GM23338 (cell line): ENCODE measurements around the gene DPP10. TPM values are rescaled to one million over a fixed set of nuclear protein-coding genes. Genes with fewer than 3 reads are reported as not detected.

Experiments used
- ATAC-seq: fragments of 200-7000 bp; cut with Tn5 transposase; 3 replicates; pipeline ENCODE4 v1.9.1; 2020
- DNase-seq: peaks from one replicate; pipeline ENCODE4 v3.0.0-alpha.2; 2015; ENCODE audit warnings: low spot score
- H2AFZ ChIP-seq: fragments of 200-600 bp; sonication (generic); 2 replicates; pipeline ENCODE4 v1.8.0; 2016; ENCODE audit warnings: antibody characterized with exemption, mild to moderate bottlenecking, moderate library complexity
- H3F3A ChIP-seq: fragments of 200-600 bp; sonication (generic); replicated peaks from 2 replicates; pipeline ENCODE4 v1.8.0; 2017; ENCODE audit warnings: antibody characterized with exemption, mixed run types, low read depth
- H3K27ac ChIP-seq: fragments of 200-600 bp; sonication (generic); 2 replicates; pipeline ENCODE4 v1.6.1; 2016; ENCODE audit warnings: low read depth
- H3K27me3 ChIP-seq: fragments of 200-600 bp; sonication (generic); 2 replicates; pipeline ENCODE4 v1.8.0; 2016; ENCODE audit warnings: mild to moderate bottlenecking, mixed run types, moderate library complexity; ENCODE audit not compliant: insufficient read depth
- H3K36me3 ChIP-seq: fragments of 200-600 bp; sonication (generic); 2 replicates; pipeline ENCODE4 v1.8.0; 2016; ENCODE audit warnings: mild to moderate bottlenecking; ENCODE audit not compliant: insufficient read depth
- H3K4me1 ChIP-seq: fragments of 200-600 bp; sonication (generic); 2 replicates; pipeline ENCODE4 v1.8.0; 2016; ENCODE audit warnings: mild to moderate bottlenecking, moderate library complexity; ENCODE audit not compliant: insufficient read depth
- H3K4me2 ChIP-seq: fragments of 200-600 bp; sonication (generic); 2 replicates; pipeline ENCODE4 v1.7.1; 2017; ENCODE audit warnings: mixed run types
- H3K4me3 ChIP-seq: fragments of 200-600 bp; sonication (generic); 2 replicates; pipeline ENCODE4 v1.6.1; 2016; ENCODE audit warnings: mixed run types
- H3K79me2 ChIP-seq: fragments of 200-600 bp; sonication (generic); replicated peaks from 2 replicates; pipeline ENCODE4 v1.8.0; 2017; ENCODE audit warnings: mild to moderate bottlenecking; ENCODE audit not compliant: insufficient read depth
- H3K9me2 ChIP-seq: fragments of 200-600 bp; sonication (generic); 2 replicates; pipeline ENCODE4 v1.8.0; 2017; ENCODE audit not compliant: insufficient read depth
- H4K20me1 ChIP-seq: fragments of 200-600 bp; sonication (generic); replicated peaks from 2 replicates; pipeline ENCODE4 v1.8.0; 2017; ENCODE audit warnings: mild to moderate bottlenecking; ENCODE audit not compliant: insufficient read depth
- H3K27ac Mint-ChIP-seq: 2 replicates; pipeline ENCODE4 v1.8.0; 2020; ENCODE audit warnings: inconsistent platforms, mild to moderate bottlenecking, moderate library complexity, mixed read lengths
- H3K27me3 Mint-ChIP-seq: 3 replicates; pipeline ENCODE4 v1.8.0; 2022; ENCODE audit warnings: low read depth, mild to moderate bottlenecking, moderate library complexity, mixed read lengths, inconsistent platforms; ENCODE audit not compliant: insufficient read depth, poor library complexity
- H3K36me3 Mint-ChIP-seq: 3 replicates; pipeline ENCODE4 v1.8.0; 2021; ENCODE audit warnings: low read depth, mild to moderate bottlenecking, inconsistent platforms, moderate library complexity, mixed read lengths
- H3K4me1 Mint-ChIP-seq: 3 replicates; pipeline ENCODE4 v1.8.0; 2020; ENCODE audit warnings: mild to moderate bottlenecking, inconsistent platforms, mixed read lengths
- H3K4me3 Mint-ChIP-seq: 3 replicates; pipeline ENCODE4 v1.8.0; 2021; ENCODE audit warnings: moderate library complexity, mild to moderate bottlenecking, inconsistent platforms, mixed read lengths
- H3K9me3 Mint-ChIP-seq: 3 replicates; pipeline ENCODE4 v1.8.0; 2020; ENCODE audit warnings: moderate library complexity, mild to moderate bottlenecking, inconsistent platforms, mixed read lengths
- CREB1 ChIP-seq: fragments of 250-450 bp; sonication (Bioruptor Pico); IDR thresholded peaks from 2 replicates; pipeline ENCODE4 v1.5.0; 2020; ENCODE audit warnings: low read depth, mild to moderate bottlenecking, moderate library complexity
- NANOG ChIP-seq: IDR thresholded peaks from 2 replicates; pipeline ENCODE4 v1.6.1; 2016; ENCODE audit warnings: antibody characterized with exemption, borderline replicate concordance
- REST ChIP-seq: IDR thresholded peaks from one replicate; pipeline ENCODE4 v1.6.1; 2018; ENCODE audit warnings: antibody characterized with exemption; ENCODE audit not compliant: unreplicated experiment
- polyA plus RNA-seq: library from polyadenylated mRNA; unstranded; fragments of >200 nt; fragmentation: Nextera tagmentation; extraction: Ambion mirVana; gene quantifications from 2 replicates; pipeline ENCODE4 v1.2.1, GENCODE V29; 2016
- total RNA-seq: library from RNA; depleted of rRNA; stranded (reverse); fragments of >200 nt; shearing (Covaris generic); gene quantifications from 2 replicates; pipeline ENCODE4 v1.2.3, GENCODE V29; 2014
- TF ChIP-seq, protein P1 (sequence below), 2 experiments: fragments of 200-600 bp in 1 of 2; sonication (generic) in 1 of 2; conservative IDR thresholded peaks; 2 replicates each; pipeline versions ENCODE4 v1.5.1 to v1.6.1; 2016 to 2017; ENCODE audit warnings: antibody characterized with exemption in 2 of 2, low read depth in 2 of 2, mild to moderate bottlenecking in 2 of 2, moderate library complexity in 1 of 2
- TF ChIP-seq, protein P2 (sequence below): IDR thresholded peaks from 2 replicates; pipeline ENCODE4 v1.6.1; 2016; ENCODE audit warnings: antibody characterized with exemption

Gene DPP10
- total and polyA plus RNA-seq, 2 experiments from 2014 or later, result 3.6 to 14.8 TPM

DNA sequence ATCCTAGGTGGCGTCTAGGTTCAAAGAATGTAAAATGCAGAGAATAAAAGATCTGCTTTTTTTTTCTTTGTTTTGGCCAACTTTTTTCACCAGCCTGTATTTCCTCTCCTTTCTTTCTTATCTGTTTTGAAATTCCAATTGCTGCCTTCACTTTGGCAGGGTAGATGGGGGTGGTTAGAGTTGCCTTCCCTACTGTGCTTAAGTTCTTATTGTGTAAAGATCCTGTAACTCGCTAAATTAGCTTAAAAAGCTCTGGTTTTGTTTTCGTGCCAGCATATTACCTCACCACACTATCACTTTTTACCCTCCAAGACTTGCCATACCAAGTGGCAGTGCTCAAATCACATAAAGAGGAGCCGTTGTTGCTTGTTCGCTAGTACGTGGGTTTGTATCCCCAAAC is 921.7 kb downstream of the DPP10 start (continued):
- TF ChIP-seq, protein P1, sequence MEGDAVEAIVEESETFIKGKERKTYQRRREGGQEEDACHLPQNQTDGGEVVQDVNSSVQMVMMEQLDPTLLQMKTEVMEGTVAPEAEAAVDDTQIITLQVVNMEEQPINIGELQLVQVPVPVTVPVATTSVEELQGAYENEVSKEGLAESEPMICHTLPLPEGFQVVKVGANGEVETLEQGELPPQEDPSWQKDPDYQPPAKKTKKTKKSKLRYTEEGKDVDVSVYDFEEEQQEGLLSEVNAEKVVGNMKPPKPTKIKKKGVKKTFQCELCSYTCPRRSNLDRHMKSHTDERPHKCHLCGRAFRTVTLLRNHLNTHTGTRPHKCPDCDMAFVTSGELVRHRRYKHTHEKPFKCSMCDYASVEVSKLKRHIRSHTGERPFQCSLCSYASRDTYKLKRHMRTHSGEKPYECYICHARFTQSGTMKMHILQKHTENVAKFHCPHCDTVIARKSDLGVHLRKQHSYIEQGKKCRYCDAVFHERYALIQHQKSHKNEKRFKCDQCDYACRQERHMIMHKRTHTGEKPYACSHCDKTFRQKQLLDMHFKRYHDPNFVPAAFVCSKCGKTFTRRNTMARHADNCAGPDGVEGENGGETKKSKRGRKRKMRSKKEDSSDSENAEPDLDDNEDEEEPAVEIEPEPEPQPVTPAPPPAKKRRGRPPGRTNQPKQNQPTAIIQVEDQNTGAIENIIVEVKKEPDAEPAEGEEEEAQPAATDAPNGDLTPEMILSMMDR (conservative IDR thresholded peaks at IDR 0.05; ENCODE audit: low read depth in 2 of 2), result no peak
- no peak for TF ChIP-seq CREB1 (CRISPR knock-in tag)

- ATAC-seq, result no peak
- Histone ChIP-seq H3K36me3 (peaks cover 7% of the 10 kb centered on the region; the same call in 1 of the 2 replicates), H3K27ac (no peak overlapping the region), H3K79me2 (no peaks in the 10 kb centered on the region), H3K9me2 (no peaks in the 10 kb centered on the region), H2AFZ (no peak overlapping the region), H4K20me1 (no peaks in the 10 kb centered on the region), H3K4me3 (no peak overlapping the region), H3K4me2 (no peak overlapping the region), H3K27me3 (no peaks in the 10 kb centered on the region), H3K4me1 (peaks cover 9% of the 10 kb centered on the region; the same call in 1 of the 2 replicates), H3F3A (no peaks in the 10 kb centered on the region)
- TF ChIP-seq NANOG (no peak), REST (no peak)
- TF ChIP-seq, protein P1 (conservative IDR thresholded peaks at IDR 0.05; ENCODE audit: low read depth in 2 of 2), result no peak
- TF ChIP-seq, protein P2, sequence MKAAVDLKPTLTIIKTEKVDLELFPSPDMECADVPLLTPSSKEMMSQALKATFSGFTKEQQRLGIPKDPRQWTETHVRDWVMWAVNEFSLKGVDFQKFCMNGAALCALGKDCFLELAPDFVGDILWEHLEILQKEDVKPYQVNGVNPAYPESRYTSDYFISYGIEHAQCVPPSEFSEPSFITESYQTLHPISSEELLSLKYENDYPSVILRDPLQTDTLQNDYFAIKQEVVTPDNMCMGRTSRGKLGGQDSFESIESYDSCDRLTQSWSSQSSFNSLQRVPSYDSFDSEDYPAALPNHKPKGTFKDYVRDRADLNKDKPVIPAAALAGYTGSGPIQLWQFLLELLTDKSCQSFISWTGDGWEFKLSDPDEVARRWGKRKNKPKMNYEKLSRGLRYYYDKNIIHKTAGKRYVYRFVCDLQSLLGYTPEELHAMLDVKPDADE, result no peak
- H3K4me1 Mint-ChIP-seq, result peaks cover 3% of the 10 kb centered on the region; the same call in 2 of the 3 replicates
- H3K27ac Mint-ChIP-seq, result no peak overlapping the region
- no peaks in the 10 kb centered on the region for H3K27me3 Mint-ChIP-seq
- peaks cover 23% of the 10 kb centered on the region for H3K9me3 Mint-ChIP-seq
- H3K4me3 Mint-ChIP-seq, result no peak overlapping the region
- peaks cover 23% of the 10 kb centered on the region for H3K36me3 Mint-ChIP-seq
- DNase-seq, result no peak
Measured at GRCh38 chr2:115369400-115369799, 927.0 kb downstream of the DPP10 start.
